Activated CD4-positive, CD25-positive, alpha-beta regulatory T cell treated with anti-CD3 and anti-CD28 coated beads, Interleukin-2, amount 50 U/mL, for 24 hours (primary cell): ENCODE data around the gene AHDC1.

ENCODE experiments used
- ATAC-seq, 2 donors: fragments of 150-1000 bp; cut with Tn5 transposase; one replicate each; pipeline ENCODE4 v1.10.0; 2021; ENCODE audit warnings: mild to moderate bottlenecking in 1 of 2, moderate library complexity in 1 of 2

The AHDC1 gene

GRCh38 chr1:27596986-27597385 is 7.0 kb downstream of the AHDC1 start:
- ATAC-seq, result peak; percentile 31 to 36

DNA sequence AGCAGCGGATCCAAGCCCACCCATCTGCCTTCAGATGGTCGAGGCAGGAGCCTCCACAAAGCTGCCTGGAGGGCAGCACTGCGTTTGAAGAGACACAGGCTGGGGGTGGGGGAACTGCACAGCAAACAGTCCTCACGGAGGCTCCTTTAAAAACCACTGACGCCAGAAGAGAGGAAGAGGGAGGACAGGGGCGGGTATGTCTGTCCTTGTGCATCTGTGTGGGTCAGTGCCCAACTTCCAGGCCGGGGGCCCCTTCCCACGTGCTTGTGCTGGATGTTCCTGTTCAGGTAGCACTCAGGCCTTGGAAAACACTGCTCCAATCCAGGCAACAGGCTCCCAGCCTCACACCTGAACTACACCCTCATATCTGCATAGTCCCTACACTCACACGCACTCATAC is 7.7 kb downstream of the AHDC1 start:
- no peak for ATAC-seq

- no peak for ATAC-seq
Measured at GRCh38 chr1:27595597-27595996, 8.3 kb downstream of the AHDC1 start.

DNA sequence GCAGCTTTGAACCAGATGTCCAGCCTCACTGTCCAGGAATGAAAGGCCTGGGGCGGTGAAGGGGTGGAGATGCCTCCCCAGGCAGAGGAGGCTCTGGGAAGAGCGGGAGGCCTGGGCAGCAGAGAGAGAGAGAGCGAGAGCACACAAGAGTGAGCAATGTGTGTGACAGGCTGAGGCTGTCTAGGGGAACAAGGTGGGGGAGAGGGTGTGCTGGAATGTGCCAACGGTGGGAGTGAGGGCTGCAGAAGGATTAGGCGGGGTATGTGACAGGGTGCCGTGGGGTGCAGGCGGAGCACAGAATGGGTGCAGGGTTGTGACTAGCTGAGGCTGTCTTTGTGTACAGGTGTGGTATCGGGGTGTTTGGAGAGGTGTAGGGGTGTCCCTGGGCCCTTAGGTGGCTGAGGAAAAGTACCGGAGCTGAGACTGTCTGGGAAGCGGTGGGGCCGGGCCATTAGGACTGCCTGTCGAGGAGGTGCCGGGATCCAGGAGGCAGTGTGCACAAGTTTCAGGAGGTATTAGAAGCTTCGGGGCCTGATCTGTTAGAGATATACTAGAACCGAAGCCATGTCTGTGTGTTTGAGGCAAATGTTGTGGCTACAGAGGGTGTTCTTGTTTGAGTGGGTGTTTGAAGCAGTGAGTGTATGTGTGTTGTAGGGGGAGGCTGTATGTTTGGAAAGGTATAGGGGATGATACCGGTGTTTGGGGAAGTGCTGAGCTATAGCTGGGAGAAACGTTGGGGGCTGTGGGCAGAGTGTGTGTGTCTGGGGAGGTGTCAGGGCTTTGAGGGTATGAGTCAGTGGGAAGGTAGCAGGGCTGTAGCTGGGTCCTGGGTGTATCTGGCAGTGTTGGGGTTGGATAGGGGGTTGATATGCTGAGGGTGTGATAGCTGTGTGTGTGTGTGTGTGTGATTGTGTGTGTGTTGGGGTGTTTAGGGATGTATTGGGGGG is 9.1 kb downstream of the AHDC1 start:
- peak in 1 of 2 donors; percentile 41 for ATAC-seq

GRCh38 chr1:27593678-27594563 is 10.0 kb downstream of the AHDC1 start:
- no peak for ATAC-seq

DNA sequence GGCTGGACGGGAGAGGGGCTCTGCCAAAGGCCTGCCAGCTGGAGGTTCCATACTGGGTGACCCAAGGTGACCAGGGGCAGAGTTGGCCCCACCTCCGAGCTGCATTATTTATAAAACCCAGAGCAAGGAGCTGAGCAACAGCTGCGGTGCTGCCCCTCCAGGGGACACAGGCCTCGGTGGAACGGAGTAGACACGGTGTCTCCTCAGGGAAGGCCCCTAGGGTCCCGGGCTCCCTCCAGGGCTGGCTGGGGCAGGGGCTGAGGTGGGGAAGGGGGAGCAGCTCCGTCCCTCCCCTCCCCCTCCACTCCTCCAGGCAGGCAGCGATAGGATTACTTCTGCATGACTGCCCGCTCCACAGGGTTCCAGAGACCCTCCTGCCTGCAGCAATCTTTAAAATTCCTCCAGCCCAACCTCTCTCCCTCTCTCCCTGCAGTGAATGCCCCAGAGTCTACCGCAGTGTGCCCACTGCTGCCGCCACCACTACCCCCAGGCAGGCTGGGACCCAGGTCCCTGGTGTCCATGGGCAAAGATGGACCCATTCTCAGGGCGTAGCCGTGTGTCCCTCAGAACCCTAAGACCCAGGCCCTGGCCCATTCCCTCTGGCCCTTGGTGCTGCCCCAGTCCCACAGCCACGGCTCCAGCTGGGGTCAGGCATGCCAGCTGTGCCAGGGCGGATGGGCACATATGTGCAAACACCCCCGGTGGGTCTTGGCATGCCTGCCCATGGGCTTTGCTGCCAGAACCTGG is 10.8 kb downstream of the AHDC1 start:
- no peak for ATAC-seq

DNA sequence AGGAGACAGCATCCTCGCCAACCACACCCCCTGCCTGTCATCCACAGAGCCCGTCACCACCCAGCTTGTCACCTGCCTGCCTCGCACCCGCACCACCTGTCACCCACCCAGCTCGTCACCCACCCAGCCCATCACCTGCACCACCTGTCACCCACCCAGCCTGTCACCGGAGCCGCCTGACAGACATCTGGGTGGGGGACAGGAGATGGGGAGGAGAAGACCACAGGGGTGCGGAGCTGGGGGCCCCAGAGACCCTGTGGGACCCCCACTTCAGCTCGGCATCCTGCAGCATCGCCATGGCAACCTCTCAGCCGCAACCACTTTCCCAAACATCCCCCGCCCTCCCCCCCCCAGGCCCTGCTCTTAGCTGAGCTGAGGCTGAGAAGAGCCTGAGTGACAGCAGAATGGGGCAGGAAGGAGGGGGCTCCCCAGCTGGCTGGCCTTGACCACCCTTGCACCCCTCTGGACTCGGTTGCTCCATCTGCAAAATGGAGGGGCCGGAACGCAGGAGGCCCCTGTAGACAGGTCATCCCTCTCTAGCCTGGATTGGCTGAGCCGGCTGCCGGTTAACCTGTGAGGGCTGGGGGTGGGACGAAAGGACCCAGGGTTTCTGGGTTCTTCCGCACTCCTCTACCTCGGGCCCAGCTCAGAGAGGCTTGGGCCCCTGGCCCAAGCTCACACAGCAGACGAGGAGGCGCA is 11.6 kb downstream of the AHDC1 start:
- no peak for ATAC-seq

DNA sequence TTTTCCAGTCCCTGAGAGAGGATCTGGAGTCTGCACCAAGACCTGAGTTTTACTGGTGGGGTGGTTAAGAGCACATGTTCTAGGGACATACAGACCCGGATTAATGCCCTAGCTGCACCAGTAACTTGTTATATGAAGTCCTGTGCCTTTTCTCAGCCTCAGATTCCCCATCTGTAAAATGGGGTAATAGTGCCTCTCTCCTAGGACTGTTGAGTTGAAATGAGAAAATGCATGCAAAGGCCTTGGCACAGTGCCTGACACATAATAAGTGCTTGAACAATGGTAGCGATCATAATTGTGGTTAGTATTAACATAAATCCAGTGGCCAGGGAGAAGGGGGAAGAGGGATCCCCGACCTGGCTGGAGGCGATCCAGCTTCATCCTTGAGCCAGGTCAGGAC is 12.3 kb downstream of the AHDC1 start:
- no peak for ATAC-seq

DNA sequence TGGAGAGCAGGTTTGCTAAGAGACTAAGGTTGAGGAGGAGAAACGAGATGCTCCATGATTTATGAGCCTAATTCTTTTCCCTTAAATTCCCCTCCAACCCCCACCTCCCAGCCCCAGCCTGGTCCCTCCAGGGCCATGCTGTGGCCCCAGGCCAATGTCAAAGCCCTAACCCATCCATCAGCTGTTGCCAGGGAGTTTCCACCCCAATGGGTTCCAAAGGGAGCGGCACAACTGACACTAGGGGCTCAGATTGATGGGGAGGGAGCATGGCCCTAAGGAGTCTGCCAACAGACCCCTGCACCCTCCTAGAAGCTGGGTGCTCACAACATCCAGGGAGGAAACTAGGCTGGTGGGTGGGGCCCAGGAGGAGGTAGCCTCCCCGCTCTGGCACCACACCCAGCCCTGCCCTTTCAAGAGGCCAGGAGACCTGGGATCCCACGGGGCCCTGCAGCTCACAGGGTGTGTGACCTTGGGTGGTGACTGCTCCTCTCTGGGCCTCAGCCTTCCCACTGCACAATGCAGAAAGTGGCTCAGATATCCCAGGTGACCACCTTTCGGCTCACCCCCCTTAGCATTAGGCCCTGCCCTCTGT is 12.9 kb downstream of the AHDC1 start:
- ATAC-seq, result no peak

DNA sequence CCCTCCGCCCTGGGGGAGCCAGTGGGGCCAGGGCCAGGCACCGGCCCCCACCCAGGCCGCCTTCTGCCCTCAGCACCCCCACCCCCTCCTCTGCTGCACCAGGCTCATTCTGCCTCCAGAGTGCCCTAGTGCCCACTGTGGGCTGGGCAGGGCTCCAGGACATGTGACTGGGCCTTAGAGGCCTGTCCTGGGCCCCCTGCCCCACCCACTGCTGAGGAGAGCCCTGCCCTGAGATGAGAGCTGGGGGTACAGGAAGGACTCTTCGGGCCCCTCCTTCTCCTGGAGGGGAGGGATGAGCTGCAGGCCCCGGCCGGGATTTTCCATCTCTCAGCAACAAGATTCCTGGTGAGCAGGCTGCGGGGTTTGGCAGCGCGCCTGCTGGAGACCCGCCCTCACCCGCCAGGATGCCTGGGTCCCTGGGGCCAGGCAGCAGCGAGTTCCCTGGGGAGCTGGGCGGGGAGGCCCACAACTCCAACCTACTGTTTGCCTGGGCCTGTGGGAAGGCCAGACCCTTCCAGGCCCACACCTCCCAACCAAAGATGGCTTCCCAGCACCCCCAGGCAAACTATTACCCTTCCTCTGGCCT is 14.0 kb downstream of the AHDC1 start:
- ATAC-seq, result no peak

GRCh38 chr1:27589441-27589840 is 14.5 kb downstream of the AHDC1 start:
- no peak for ATAC-seq

DNA sequence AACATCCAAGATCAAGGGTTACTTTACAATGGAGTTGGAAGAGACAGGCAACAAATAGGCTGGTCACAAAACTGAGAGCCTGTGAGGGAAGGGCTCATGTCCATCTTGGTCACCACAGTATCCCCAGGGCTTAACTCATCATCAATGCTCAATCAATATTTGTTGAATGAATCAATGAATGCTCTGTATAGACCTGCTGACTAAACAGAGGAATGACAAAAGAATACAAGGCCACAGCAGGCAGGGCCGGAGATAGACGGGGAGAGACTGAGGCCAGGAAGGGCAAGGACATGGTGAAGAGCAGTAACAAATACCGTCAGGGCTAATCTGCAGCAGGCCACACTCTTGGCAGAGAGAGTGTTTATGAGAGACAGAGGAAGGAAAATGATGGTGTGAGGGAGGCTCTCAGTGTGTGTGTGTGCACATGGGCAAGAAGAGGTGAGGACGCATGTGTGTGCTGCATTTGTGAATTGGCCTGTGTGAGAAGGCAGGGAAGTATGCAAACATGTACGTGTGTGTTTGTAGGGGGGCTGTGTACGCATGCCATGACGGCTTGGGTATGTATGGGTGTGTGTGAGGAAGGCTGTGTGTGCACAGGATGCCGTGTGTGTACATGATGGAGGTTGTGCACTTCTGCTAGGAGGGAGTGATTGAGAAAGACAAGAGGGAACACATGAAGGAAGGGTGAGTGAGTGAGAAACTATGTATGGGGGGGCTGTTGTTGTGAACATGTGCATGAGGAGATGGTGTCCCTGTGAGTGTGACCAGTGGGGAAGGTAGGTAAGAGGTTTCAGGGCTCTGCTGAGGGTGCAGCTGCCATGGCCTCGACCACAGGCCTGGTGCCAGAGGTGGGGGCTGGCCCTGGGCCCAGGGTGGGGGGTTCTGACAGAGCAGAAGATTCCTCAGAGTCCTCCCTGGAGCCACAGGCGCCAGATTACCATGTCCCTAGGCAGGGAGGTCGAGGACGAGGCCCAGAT is 15.4 kb downstream of the AHDC1 start:
- ATAC-seq, result no peak

DNA sequence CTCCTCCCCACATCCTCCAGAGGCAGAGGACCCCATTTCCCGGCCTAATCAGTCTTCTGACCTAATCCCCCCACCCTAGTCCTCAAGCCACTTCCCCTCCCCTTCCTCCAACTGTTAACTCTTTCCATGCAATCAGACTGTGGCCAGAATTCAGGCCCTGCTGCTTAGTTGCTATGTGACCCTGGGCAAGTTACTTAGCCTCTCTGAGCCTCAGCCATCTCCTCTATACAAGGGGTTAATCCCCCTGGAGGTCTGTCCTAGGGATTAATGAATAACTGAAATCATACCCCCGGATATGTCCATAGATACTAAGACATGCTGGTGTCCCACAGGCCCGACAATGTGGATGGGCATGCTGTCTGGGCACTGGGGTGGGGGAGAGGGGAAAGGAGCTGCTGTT is 18.3 kb downstream of the AHDC1 start:
- no peak for ATAC-seq

DNA sequence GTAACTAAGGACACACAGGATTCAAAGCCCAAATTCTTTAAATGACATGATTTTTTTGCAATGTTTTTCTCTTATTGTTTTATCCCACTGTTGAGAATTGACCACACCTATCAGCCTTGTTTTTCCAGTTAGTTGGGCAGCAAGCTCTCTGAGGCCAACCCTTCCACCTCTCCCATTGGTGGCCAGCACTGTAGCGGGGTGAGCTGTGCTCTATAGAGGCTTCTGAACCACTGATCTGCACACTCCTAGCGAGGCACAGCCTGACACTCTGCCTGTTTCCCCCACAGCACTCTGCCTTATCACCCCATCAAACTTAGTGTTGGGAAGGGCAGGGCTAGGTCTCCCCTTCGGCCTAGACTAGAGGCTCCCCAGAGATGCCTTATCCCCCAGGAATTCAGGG is 19.5 kb downstream of the AHDC1 start:
- ATAC-seq, result no peak

GRCh38 chr1:27583479-27583878 is 20.5 kb downstream of the AHDC1 start:
- no peak for ATAC-seq

- ATAC-seq, result no peak
Measured at GRCh38 chr1:27581823-27582243, 22.1 kb downstream of the AHDC1 start.

DNA sequence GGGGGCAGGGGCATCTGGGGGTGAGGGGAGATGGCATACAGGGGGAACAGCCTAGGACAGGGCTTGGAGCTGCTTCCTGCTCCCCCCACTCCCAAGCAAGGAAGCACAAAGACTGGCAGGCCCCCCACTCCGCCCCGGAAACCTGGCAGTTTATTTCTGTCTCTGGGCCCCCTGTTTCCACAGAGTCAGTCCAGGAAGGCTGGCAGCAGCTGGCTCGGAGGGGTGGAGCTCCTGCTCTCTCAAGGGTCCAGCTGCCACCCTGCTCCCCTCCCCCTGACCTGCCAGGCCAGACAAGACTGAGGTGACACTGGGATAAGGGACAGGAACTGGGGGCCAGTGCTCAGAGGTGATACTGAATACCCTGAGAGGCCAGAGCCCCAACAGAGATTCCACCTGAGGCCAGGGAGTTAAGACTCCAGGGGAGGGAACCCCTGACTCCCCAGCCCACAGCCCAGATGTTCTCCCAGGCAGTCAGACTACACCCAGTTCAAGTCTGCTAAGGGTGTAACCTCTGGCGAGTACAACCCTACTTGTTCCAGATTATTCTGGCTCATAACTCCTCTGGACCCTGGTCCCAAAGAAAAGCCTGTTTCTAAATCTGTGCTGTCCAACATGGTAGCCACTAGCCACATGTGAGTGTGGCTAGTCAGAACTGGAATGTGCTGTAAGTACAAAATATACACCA is 26.3 kb downstream of the AHDC1 start:
- ATAC-seq, result no peak

- ATAC-seq, result no peak
Measured at GRCh38 chr1:27576806-27577227, 27.1 kb downstream of the AHDC1 start.

- ATAC-seq, result peak; percentile 17 to 36
Measured at GRCh38 chr1:27575840-27576331, 28.1 kb downstream of the AHDC1 start.
